Heart right ventricle (tissue), 16 donors: Measurements from ENCODE around the gene SYNDIG1. TPM values are rescaled to one million over a fixed set of nuclear protein-coding genes. Genes with fewer than 3 reads are reported as not detected.

Experiments used
- ATAC-seq, 8 donors: fragments of 200-7000 bp; cut with Tn5 transposase; one replicate each; pipeline ENCODE4 v1.9.1; 2020; ENCODE audit warnings: mild to moderate bottlenecking in 8 of 8, moderate library complexity in 8 of 8, moderate number of reproducible peaks in 1 of 8
- DNase-seq, 2 donors: peaks; one replicate each; pipeline ENCODE4 v3.0.0-alpha.2; 2020
- H3K27ac ChIP-seq, 10 donors: fragments of 200-600 bp; sonication (generic) in 2 of 10; one replicate each; pipeline versions ENCODE4 v1.5.0 to v1.8.0; 2020 to 2022; ENCODE audit warnings: mild to moderate bottlenecking in 3 of 10
- H3K27me3 ChIP-seq, 7 donors: fragments of 200-600 bp; one replicate each; pipeline ENCODE4 v1.8.0; 2021 to 2022; ENCODE audit warnings: mild to moderate bottlenecking in 2 of 7
- H3K36me3 ChIP-seq, 9 donors: fragments of 200-600 bp; sonication (generic) in 1 of 9; one replicate each; pipeline versions ENCODE4 v1.5.0 to v1.8.0; 2020 to 2022; ENCODE audit warnings: mild to moderate bottlenecking in 2 of 9
- H3K4me1 ChIP-seq, 9 donors: fragments of 200-600 bp; sonication (generic) in 1 of 9; one replicate each; pipeline versions ENCODE4 v1.5.0 to v1.8.0; 2020 to 2022; ENCODE audit warnings: mild to moderate bottlenecking in 4 of 9
- H3K4me3 ChIP-seq, 10 donors: fragments of 200-600 bp; sonication (generic) in 2 of 10; one replicate each; pipeline versions ENCODE4 v1.5.0 to v1.8.0; 2020 to 2022; ENCODE audit warnings: mild to moderate bottlenecking in 7 of 10, moderate library complexity in 2 of 10
- H3K9me3 ChIP-seq, 11 donors: fragments of 200-600 bp in 10 of 11; sonication (generic) in 2 of 11; one replicate each; pipeline versions ENCODE4 v1.5.0 to v1.8.0; 2013 to 2022; ENCODE audit warnings: mild to moderate bottlenecking in 2 of 11, control low read depth in 1 of 11, moderate library complexity in 1 of 11
- WGBS, 2 donors: extraction: QIAGEN DNeasy Blood & Tissue Kit; methylation state at CpG; one replicate each; pipeline ENCODE4 v1.1.7; 2013; ENCODE audit warnings: inconsistent platforms in 1 of 2; 5-methylcytosine and 5-hydroxymethylcytosine counted together
- intact Hi-C, 10 donors: fragments of 100-400 bp; cut with DNase I; formaldehyde crosslinking; loops; one replicate each; pipeline versions ENCODE4 v1.11.1 to v1.14.2; 2022
- polyA plus RNA-seq, 2 donors: library from polyadenylated mRNA; stranded (reverse); fragments of 200-250 nt; gene quantifications; one replicate each; pipeline ENCODE4 v1.2.3, GENCODE V29; 2013
- total RNA-seq, 10 donors: library from RNA; stranded (reverse); fragmentation: NEBNext Ultra II Directional in 3 of 10; extraction: Animal tissue kit (Norgen Biotek cat#: 25700) in 3 of 10; gene quantifications; one replicate each; pipeline versions ENCODE4 v1.2.1 to v1.2.4, GENCODE V29; 2021 to 2023
- TF ChIP-seq, protein P1 (sequence below), 9 donors: fragments of 200-600 bp; sonication (generic) in 2 of 9; IDR thresholded peaks; one replicate each; pipeline versions ENCODE4 v1.5.0 to v1.8.0; 2021 to 2022; ENCODE audit warnings: antibody characterized with exemption in 9 of 9, mild to moderate bottlenecking in 5 of 9, moderate library complexity in 1 of 9
- donor health status: Arrhythmogenic right ventricular cardiomyopathy.
- donor health status: ischemic (EF 13 %, LVEDD 7.1; RV severe dilation, severe dysfunction).
- donor health status: healthy with polysubstance abuse.
- donor health status: DM: no; HTN: yes; CAD: no.
- donor health status: DM: no; HTN: no; CAD: no.
- donor health status: ischemic (EF 25% LVEDD 6.9; RV normal size, moderate dysfunction).
- donor health status: ischemic (EF 25% LVEDD 5.7; RV mildly dilated, moderate dysfunction).
- donor health status: healthy.
- donor health status: DM: yes; HTN: yes; CAD: no.
- donor health status: Ischemic cardiomyopathy.
- donor health status: ischemic (EF 35%, LVEDD 5.7; RV mildly dilated, moderate dysfunction).
- donor health status: nonischemic (EF 11% LVEDD 7.7; RV severe dilation, severe dysfunction).
- donor health status: DM: yes; HTN: yes; CAD: no.
- donor health status: PGD.
- donor health status: ischemic (EF 29% LVEDD 5.4; RV normal size, mild dysfunction).
- donor health status: nonischemic (EF 23%, LVEDD 6.1; RV moderate dilation, normal function).

The SYNDIG1 gene
- total and polyA plus RNA-seq, 12 donors = 8.6 to 34.7 (median 19.9) TPM

- Histone ChIP-seq H3K9me3 (no peaks in the 10 kb centered on the region), H3K27ac (no peak overlapping the region), H3K4me3 (no peak overlapping the region), H3K36me3 (peaks cover 0 to under 1% (median 0%) of the 10 kb centered on the region in 9 donors), H3K27me3 (no peaks in the 10 kb centered on the region), H3K4me1 (peaks cover 0 to 6% (median 0%) of the 10 kb centered on the region in 9 donors)
- intact Hi-C loops = loop anchor here in 1 of 10 donors (10.0 kb wide), 1 partner anchor 76 kb away; no protein-coding TSS in a partner anchor
- TF ChIP-seq, protein P1, sequence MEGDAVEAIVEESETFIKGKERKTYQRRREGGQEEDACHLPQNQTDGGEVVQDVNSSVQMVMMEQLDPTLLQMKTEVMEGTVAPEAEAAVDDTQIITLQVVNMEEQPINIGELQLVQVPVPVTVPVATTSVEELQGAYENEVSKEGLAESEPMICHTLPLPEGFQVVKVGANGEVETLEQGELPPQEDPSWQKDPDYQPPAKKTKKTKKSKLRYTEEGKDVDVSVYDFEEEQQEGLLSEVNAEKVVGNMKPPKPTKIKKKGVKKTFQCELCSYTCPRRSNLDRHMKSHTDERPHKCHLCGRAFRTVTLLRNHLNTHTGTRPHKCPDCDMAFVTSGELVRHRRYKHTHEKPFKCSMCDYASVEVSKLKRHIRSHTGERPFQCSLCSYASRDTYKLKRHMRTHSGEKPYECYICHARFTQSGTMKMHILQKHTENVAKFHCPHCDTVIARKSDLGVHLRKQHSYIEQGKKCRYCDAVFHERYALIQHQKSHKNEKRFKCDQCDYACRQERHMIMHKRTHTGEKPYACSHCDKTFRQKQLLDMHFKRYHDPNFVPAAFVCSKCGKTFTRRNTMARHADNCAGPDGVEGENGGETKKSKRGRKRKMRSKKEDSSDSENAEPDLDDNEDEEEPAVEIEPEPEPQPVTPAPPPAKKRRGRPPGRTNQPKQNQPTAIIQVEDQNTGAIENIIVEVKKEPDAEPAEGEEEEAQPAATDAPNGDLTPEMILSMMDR (IDR thresholded peaks at IDR 0.05) = no peak
- DNase-seq = no peak
- ATAC-seq = no peak
- WGBS, 2 donors = 85 to 98% methylated on average over 8 of the region's 8 CpGs
These were observed 191.2 kb downstream of the SYNDIG1 start for GRCh38 chr20:24660651-24661050.

- 47 to 63% methylated on average over 1 of the region's 1 CpG for WGBS, 2 donors
- Histone ChIP-seq H3K4me3 (no peak overlapping the region), H3K27ac (no peak overlapping the region), H3K9me3 (no peaks in the 10 kb centered on the region), H3K27me3 (no peaks in the 10 kb centered on the region), H3K36me3 (peaks cover 0 to 5% (median 0%) of the 10 kb centered on the region in 9 donors), H3K4me1 (peaks cover 0 to 6% (median 0%) of the 10 kb centered on the region in 9 donors)
- DNase-seq (no peak), ATAC-seq (no peak)
- TF ChIP-seq, protein P1 (IDR thresholded peaks at IDR 0.05) = no peak
- intact Hi-C loops = loop anchor here in 1 of 10 donors (10.0 kb wide), 1 partner anchor 76 kb away; no protein-coding TSS in a partner anchor
These were observed 191.8 kb downstream of the SYNDIG1 start for GRCh38 chr20:24661255-24661654.

GRCh38 chr20:24662322-24662721, 192.9 kb downstream of the SYNDIG1 start:
- no peak for DNase-seq
- intact Hi-C loops = loop anchor here in 1 of 10 donors (10.0 kb wide), 1 partner anchor 78 kb away; no protein-coding TSS in a partner anchor
- Histone ChIP-seq H3K4me1 (peaks cover 0 to 6% (median 0%) of the 10 kb centered on the region in 9 donors), H3K4me3 (no peak overlapping the region), H3K27ac (no peak overlapping the region), H3K36me3 (peaks cover 0 to 5% (median 0%) of the 10 kb centered on the region in 9 donors), H3K27me3 (no peaks in the 10 kb centered on the region), H3K9me3 (no peaks in the 10 kb centered on the region)
- no peak for ATAC-seq
- TF ChIP-seq, protein P1 (IDR thresholded peaks at IDR 0.05) = no peak
- 79 to 82% methylated on average over 8 of the region's 8 CpGs for WGBS, 2 donors

DNA sequence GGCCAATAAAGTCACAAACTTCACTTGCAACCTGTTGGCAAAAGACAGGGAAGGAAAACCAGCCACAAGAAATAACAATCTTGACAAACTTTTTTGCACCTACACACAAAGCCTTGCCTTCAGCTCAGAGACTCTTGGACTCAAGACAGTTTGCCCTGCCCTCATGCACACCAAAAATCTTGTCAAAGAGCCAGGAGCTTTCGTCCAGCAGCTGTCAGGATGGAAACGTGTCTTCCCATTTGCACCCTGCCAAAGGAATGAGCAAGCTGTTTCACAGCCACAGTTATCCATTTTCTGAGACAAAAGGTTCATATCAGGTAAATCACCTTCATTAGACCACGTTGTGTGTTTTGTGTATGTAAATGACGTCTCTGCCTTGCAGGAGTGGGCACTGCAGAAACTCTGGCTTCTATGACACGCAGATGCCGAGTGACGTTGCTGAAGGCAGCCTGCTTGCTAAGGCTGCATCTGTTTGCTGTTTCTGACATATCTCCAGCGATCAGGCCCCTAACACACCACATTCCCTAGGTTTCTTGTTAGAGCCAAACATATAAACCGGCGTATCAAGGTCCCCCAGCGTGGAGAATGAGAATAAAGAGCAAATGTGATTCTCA, 193.4 kb downstream of the SYNDIG1 start:
- 57 to 66% methylated on average over 11 of the region's 11 CpGs for WGBS, 2 donors
- DNase-seq (no peak), ATAC-seq (no peak)
- H3K36me3 ChIP-seq = peaks cover 0 to 5% (median 0%) of the 10 kb centered on the region in 9 donors
- no peak overlapping the region for H3K4me3 ChIP-seq
- peaks cover 0 to 6% (median 0%) of the 10 kb centered on the region in 9 donors for H3K4me1 ChIP-seq
- no peaks in the 10 kb centered on the region for H3K9me3 ChIP-seq
- TF ChIP-seq, protein P1 (IDR thresholded peaks at IDR 0.05) = no peak
- no peaks in the 10 kb centered on the region for H3K27me3 ChIP-seq
- intact Hi-C loops = loop anchor here in 1 of 10 donors (10.0 kb wide), 1 partner anchor 78 kb away; no protein-coding TSS in a partner anchor
- no peak overlapping the region for H3K27ac ChIP-seq
